Hematopoietic multipotent progenitor cell (in vitro differentiated cells): ENCODE data around the gene SOHLH2. TPM values are rescaled to one million over a fixed set of nuclear protein-coding genes. Genes with fewer than 3 reads are reported as not detected.

ENCODE experiments used
- DNase-seq, 3 donors: peaks; one replicate each; pipeline ENCODE4 v3.0.0-alpha.2; 2011 to 2015; ENCODE audit warnings: low read depth in 2 of 3, low spot score in 2 of 3
- total RNA-seq: library from RNA; depleted of rRNA; stranded (reverse); fragments of >200 nt; gene quantifications from one replicate; pipeline ENCODE4 v1.2.3, GENCODE V29; 2012

Gene SOHLH2, protein sequence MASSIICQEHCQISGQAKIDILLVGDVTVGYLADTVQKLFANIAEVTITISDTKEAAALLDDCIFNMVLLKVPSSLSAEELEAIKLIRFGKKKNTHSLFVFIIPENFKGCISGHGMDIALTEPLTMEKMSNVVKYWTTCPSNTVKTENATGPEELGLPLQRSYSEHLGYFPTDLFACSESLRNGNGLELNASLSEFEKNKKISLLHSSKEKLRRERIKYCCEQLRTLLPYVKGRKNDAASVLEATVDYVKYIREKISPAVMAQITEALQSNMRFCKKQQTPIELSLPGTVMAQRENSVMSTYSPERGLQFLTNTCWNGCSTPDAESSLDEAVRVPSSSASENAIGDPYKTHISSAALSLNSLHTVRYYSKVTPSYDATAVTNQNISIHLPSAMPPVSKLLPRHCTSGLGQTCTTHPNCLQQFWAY
- total RNA-seq, result 0.54 TPM

DNA sequence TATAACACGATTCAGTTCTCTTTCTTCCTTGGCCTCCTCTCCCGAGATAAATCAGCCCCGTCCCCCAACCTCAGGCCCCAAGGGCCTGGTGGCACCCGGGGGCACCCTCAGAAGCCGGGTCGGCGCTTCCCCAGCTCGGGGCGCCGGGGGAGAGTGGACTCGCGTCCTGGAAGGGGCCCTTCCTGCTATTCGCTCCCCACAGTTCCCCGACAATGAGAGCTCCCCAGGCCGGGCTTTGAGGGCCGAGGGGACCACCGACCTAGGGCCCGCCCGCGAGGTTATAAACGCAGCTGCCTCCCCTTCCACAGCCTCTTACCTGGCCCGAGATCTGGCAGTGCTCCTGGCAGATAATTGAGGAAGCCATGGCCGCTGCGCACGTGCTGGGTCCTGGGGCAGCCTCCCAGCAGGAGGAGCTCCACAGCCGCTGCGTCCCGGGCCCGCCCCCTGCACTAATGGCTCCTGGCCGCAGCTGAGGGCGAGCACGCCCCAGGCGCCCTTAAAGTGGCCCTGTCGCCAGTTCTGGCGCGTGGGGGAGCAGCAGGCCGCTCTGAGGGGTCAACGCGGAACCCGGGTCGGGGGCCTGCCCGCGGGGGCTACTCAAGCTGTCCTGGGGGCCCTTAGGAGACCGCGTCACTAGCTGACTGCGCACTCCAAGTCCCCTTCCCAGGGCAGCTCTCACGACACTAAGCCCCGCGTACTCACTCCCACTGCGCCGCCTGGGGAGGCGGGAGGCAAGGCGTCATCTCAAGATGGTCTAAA is at the start of gene SOHLH2:
SOHLH2 (minus strand) TSS at position 394 of the 759 bp plus-strand sequence; CDS start at position 364, 30 bp downstream.
- no peak for DNase-seq

DNA sequence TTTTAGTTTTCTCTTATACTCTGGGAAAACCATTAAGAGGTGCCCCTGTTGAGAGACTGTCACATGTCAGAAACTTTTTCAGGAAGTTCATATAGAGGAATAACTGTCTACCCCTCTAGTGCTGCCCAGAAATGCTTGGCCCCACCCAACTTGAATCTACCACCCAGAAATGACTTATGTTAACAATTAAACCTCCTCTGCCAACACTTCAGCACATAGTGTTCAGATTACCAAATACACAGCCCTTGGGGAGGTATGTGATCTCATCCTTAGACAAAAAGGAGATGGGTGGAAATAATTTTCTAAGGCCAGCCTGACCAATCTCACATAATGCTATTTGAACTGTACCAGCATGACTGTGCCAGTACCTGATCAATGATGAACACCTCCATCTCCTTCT is 47.6 kb upstream of the SOHLH2 start:
- DNase-seq, result no peak

DNA sequence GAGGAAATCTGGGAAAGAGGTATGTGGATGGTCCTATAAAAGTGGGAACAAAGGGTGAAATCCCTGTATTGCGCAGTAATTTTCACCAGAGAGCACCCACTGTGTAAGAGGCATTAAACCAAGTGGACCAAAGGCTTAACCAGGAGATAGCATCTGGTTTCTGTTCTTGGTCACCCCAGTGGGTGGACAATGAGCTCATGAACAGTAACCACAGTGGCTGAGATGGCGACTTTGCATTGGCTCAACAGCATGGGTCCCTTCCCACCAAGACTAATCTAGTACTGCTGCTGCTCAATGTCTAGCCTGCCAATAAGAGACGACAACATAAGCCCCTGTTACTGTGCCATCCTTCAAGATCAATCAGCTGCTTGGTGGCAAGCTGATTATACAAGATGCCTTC is 46.7 kb upstream of the SOHLH2 start:
- DNase-seq, result no peak

DNA sequence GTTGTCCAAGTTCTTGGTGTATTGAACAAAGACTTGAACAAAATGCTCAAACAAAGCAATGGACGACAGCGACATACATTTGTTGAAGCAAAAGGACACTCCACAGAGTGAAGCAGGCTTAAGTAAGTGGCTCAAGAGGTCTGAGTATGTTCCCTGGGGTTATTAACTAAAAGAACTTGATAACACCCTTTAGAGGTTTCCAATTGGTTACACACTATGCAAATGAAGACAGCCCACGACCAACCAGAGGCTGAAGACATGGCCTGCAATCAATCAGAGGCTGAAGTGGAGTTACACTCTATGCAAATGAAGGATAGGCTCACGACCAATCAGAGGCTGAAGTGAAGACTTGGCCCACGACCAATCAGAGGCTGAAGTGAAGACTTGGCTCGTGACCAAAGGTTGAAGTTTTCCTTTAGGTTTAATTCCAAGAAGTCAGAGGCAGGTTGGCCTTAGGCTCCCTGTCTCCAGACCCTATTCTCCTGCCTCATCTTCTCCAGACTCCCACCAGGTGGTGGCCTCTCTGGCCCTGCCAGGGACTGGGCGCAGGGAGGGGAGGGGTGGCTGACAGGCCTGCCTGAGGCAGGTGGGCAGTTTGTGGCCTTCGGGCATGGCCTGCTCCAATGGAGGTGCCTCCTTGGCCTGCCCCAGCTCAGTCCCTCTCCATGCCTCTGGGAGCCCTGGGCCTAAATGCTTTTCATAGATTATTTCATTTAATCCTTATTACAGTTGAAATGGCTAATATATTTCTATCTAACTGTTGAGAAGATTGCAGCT is 45.2 kb upstream of the SOHLH2 start:
- no peak for DNase-seq

DNA sequence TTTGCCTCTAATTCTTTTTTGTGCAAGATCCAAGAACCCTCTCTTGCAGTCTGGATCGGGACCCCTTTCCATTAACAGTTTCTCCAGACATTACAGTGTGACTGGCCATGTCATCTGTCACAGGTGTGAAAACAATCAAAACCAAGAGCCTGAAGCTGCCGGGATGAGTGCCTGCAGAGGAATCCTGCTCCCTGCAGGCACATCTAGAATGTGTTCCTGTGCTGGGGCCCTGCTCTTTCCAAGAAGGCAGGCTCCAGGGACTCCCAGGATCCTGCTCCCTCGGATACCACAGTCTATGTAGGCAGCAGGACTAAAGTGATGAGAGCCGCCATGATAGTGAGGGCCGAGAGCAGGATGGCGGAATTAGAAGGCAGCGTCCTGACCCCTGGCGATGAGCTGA is 44.5 kb upstream of the SOHLH2 start:
- no peak for DNase-seq

DNA sequence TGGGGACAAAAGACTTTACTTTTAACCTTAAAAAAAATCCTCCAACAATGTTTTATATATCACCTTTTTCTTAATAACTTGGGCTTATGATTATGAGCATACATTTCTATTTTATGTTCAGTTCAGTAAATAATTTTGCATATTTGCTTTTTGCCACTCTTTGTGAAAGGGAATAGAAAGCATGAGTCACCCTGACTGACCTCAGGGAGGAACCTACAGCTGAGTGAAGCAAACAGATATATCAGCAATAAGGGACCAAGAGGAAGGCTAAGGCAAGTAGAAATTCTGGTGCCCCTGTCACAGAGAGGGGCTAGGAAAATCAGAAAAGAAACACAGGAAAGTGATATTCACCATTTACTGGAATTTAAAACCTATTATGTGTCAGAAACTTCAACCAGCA is 37.2 kb upstream of the SOHLH2 start:
- no peak for DNase-seq

DNA sequence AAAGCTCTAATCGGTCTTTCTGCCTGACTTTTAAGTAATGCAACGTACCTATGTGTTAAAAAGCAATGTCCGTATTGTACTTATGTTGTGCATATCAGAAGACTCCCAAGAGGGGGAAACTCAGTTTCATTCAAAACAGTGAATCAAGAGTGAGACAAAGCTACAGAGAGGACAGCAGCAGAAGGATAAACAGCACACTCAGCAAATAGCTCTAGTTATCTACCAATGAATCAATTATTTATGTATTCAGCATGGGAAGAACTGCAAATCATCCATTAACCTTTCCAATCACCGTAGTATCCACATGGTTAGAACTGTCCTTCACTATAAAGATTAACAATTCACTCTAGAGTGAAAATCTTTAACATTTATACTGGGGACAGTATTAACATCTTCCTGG is 36.7 kb upstream of the SOHLH2 start:
- no peak for DNase-seq

DNA sequence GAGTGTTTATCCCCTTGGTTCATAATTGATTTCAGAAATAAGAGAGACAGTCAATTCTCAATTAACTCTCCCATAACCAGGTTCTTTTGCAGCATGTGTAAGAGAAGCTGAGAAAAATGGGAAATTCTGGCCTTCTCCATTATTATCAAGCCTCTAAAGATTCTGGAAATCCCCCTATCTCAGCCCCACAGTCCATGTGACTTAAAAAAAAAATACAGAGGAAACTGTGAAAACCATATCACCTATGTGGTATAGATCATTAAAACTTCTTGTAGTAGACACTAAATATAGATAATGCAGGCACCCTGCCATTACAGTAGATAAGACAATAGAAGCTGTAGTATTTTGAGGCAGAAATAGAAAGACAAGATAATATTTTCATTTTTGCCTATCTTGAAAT is 34.3 kb upstream of the SOHLH2 start:
- DNase-seq, result no peak

DNA sequence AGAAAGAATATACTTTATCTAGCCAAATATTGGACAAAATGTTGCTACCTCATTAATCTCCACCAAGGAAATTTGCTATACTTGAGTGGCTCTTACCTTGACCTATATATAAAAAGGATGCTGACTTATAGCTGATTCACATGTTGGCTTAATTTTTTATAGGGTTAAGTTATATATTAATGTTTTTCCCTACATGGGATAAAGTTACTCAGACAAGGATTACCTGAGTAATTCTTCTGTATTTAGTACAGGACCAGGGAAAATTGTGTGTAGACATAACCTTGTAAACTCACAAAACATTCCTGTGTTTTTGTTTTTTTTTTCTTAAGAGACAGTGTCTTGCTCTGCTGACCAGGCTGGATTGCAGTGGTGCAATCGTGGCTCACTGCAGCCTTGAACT is 30.6 kb upstream of the SOHLH2 start:
- no peak for DNase-seq

DNA sequence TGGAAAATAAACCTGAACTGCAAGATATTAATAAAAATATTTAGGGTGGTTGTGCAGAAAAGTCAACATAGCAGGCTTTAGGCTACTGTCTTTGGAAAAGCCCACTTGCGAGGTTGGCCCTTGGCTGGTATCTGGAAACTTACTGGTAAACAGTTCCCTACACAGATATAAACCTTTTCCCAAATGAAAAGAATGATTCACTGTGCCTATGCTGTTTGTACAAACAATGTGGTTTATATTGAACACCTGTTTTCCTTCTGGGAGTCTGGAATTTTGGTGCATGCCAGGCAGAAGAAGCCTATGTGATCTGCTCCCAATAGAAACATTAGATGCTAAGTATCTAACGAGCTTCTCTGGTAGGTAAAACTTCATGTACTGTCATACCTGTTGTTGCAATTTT is 29.7 kb upstream of the SOHLH2 start:
- no peak for DNase-seq

DNA sequence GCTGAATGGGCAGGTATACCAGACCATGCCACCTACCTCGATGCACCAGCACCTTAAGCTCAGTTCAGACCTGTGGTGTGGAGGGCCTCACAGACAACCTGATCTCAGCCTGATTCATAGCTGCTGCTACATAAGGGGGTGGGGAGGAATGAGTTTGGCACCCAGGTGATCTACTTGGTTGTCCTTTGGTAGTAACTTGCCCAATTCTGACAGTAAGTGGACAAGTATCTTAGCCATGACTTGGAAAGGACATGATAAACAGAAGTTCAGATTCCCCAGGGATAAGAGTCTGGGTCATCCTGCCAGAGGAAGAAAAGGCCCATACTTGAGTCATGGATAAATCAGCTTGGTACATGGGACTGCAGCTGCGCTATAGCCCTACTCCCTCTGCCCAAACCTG is 28.4 kb upstream of the SOHLH2 start:
- no peak for DNase-seq

DNA sequence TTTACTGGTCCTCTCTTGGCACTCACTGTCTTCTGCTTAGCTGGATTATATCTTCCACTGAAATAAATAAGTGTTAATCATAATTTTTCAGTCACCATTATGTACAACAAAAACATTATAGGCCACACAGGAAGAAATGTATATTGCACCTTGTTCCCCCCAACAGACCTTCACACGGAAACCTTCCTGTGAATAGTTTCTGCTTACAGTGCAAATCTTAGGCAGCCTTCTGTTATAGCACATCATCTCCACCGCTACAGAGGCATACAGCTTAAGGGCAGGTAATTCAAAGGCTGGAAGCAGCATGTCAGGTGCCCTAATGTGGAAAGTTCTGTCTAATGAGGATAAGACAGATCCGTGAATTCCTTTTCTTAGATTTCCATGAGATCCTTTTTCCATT is 16.9 kb upstream of the SOHLH2 start:
- DNase-seq, result no peak

DNA sequence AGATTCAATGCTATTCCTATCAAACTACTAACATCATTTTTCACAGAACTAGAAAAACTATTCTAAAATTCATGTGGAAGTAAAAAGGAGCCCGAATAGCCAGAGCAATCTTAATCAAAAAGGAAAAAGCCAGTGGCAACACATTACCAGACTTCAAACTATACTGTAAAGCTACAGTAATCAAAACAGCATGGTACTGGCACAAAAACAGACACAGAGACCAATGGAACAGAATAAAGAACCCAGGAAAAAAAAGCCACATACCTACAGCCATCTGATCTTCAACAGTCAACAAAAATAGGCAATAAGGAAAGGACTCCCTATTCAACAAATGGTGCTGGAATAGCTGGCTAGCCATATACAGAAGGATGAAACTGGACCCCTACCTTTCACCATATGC is 10.4 kb upstream of the SOHLH2 start:
- no peak for DNase-seq

DNA sequence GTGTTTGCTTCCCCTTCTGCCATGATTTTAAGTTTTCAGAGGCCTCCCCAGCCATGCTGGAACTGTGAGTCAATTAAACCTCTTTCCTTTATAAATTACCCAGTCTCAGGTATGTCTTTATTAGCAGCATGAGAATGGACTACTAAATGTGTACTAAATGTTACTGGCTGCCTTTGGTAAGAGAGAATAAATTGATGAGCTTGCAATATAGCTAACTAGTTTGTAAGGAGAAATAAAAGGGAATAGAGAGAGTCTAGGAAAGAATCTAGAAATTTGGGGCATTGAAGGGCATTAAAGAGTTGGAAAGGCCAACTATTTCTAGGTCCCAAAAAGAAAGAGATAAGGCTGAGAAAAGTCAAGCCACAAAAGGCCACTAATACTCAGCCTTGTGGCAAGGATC is 5.5 kb upstream of the SOHLH2 start:
- DNase-seq, result no peak

DNA sequence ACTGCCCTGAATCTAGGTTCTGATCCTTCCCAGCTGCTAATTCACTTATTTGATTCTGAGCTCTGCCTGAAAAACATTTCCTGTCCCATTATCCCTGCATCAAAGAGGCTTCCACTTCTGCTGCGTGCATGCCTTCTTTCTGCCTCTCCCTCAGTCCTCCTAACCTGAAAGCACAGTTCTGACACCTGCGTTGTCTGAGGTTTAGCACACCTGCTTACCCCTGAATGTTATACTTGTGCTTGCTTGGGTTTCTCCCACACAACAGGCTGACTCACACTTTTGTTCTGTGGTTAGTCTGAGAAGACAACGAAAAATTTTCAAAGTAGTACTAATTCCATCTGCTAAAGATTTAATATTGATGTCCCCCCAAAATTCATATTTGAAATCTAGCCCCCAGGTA is 3.1 kb upstream of the SOHLH2 start:
- DNase-seq, result no peak

DNA sequence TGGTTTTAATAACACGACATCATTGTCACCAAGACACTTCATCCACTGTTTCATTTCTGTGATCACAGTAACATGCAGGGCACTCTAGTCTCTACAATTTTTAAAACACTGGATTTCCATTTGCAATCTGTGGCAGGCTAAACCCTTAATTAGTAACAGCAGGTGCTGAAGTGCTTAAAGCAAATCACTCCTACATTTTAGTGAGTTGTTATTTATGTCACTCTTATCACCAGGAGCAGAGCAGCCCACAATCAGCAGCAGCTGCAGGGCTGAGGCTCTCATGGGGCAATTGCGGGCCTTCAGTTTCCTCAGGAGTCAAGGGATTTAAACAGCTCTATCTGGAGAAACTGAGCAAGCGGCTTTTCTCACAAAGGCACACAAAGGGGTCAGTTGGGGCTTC is 1.6 kb downstream of the SOHLH2 start:
- DNase-seq, result no peak

DNA sequence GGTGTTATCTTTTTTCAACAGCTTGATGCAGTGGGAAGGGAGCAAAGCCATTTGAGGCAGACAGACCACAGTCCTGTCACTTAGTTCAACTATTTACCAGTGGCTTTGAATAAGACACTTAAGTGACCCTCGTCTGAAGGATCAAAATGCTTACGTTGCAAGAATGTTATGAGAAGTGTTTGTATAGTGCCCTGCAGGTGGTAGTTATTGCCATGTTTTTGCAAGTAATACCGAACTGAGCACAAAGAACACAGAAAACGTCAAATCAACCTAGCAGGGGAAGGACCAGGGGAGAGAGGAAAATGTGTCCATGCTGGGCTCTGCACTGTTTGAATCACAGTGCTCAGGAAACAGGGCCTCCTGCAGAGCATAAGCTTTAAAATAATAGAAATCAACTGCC is 2.8 kb downstream of the SOHLH2 start:
- DNase-seq, result no peak

DNA sequence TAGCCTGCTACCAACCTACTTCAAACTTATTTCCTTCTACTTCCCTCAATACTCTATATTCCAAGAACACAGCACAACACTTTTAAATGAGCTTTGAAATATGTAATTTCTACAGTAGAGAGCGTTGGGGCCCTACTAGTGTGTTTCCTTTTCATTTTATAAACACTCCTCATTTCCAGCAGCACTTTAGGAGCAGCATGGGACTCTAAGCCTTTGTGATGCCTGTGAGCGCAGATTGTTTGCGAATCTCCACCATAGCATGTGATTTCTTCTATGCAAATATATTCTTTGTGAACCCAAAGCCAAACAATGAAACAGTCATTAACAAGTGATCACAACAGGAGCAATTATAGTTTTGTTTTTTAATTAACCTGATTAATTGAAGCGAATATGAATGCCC is 3.6 kb downstream of the SOHLH2 start:
- no peak for DNase-seq

DNA sequence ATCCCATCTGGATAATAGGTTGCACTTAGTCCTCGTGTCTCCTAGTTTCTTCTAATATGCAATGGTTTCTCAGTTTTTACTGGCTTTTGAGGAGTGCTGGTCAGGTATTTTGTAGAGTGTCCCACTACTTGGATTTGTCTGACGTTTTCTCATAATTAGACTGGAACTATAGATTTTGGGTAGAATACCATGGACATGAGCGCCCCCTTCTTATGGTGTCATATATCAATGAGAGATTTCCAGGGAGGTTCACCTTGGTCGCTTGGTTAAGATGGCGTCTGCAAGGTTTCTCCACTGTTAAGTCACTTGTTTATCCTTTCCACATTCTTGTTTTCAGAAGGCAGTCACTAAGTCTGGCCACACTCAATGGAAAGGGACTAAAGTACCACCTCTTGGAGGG is 6.7 kb downstream of the SOHLH2 start:
- no peak for DNase-seq

DNA sequence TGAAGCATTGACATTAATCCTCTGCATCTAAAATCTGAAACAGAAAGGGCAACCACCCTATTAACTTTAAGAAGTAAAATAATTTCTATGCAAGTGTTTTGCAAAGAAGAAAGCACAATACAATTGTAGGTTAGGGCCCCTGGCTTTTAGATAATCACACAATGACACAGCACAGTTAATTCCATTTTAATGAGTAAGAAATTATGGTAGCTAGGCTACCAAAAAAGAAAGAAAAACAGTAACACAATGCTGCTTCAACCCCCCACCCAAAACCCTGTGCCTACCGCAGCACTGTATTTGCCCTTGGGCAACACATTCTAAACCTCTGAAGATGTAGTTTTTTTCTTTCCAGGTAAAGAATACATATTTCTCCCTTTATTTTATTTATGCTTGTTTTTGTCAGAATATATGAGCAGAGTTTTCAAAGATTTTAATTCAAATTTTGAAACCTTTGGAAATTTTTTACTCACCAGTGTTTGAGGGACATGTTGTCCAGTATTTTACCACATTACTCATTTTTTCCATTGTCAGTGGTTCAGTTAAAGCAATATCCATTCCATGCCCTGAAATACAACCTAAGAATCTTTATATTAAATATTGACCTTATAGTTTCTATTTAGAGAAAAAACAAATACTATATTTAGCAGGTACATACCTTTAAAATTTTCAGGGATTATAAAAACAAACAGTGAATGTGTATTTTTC is 21.1 kb downstream of the SOHLH2 start:
- DNase-seq, result no peak

DNA sequence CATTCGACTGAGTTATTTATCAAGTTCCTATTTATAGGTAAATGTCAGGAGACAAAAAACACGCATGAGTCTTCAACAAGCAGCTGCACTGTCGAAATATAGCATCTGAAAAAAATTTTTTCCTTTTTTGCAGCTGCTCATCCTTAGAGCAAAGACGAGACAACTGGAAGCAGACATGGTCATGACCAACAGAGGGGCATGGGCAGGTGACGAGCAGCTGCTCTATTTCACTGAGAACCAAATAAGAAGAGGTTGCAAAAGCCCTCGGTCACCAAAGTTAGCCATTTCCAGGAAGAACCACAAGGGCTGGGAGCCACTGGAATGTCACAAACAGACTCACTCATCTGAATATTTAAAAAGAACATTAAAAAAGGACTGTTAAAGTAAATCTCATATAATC is 22.2 kb downstream of the SOHLH2 start:
- DNase-seq, result no peak
